ENCODE results near the gene PDZD2.

DNA sequence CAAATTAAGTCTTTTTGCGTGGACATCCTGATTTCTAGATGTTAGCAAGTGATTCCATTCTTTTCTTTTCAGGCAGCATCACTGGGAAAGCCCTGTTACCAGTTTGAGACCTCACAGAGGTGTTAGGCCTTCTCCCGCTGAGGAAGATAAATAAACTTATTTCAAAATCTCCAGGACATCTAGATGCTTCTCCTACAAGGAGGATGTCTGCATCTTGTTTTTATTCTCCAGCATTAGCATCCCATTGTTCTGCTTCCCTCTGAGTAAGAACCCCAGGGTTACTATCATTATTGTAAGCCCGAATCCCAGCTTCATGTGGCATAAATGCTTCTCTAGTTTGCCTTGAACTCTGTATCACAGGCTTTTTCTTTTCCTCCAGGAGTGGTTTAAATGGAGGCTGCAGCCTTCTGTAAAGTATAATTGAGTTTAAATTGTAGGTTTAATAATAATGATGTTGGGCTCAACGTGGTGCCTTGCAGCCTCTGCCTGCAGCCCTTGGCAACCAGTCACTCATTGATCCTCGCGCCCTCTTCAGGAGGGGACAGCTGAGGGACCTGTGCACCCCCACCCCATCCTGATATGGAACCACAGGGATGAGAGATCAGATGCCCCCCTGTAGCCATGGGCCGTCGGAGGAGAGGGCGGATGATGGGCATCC lies 114.9 kb downstream of the PDZD2 start:
- TF ChIP-seq POLR2A (IDR thresholded peaks at IDR 0.05) (no peak), EP300 (IDR thresholded peaks at IDR 0.05) (no peak)
- TF ChIP-seq, protein P1, sequence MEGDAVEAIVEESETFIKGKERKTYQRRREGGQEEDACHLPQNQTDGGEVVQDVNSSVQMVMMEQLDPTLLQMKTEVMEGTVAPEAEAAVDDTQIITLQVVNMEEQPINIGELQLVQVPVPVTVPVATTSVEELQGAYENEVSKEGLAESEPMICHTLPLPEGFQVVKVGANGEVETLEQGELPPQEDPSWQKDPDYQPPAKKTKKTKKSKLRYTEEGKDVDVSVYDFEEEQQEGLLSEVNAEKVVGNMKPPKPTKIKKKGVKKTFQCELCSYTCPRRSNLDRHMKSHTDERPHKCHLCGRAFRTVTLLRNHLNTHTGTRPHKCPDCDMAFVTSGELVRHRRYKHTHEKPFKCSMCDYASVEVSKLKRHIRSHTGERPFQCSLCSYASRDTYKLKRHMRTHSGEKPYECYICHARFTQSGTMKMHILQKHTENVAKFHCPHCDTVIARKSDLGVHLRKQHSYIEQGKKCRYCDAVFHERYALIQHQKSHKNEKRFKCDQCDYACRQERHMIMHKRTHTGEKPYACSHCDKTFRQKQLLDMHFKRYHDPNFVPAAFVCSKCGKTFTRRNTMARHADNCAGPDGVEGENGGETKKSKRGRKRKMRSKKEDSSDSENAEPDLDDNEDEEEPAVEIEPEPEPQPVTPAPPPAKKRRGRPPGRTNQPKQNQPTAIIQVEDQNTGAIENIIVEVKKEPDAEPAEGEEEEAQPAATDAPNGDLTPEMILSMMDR (IDR thresholded peaks at IDR 0.05) = no peak

Measured in suprapubic skin (tissue), 3 donors.